HCT116 (cell line): Measurements from ENCODE around the gene PRSS27. TPM values are rescaled to one million over a fixed set of nuclear protein-coding genes. Genes with fewer than 3 reads are reported as not detected.

Experiments
- ATAC-seq: fragments of 200-7000 bp; cut with Tn5 transposase; 2 replicates; pipeline ENCODE4 v1.9.1; 2020; ENCODE audit warnings: mild to moderate bottlenecking, moderate library complexity
- BruUV-seq: library from RNA; stranded (reverse); fragments of 400-500 nt; replicated peaks from 2 replicates; lab custom pipeline; 2021; lab: Mats Ljungman, UMichigan
- CTCF ChIA-PET: fragments of 300-600 bp; sonication (Branson Sonifier 250); formaldehyde crosslinking; loops from one replicate; lab custom pipeline; 2021; ENCODE audit warnings: antibody characterized with exemption; lab: Charles Lee
- POLR2A ChIA-PET: fragments of 300-600, 350-600 bp; sonication (Branson Sonifier 250); formaldehyde crosslinking; loops from one replicate; lab custom pipeline; 2021; ENCODE audit warnings: antibody characterized with exemption; lab: Charles Lee
- RAD21 ChIA-PET, 2 experiments: fragments of 300-600 bp; sonication (Branson Sonifier 250); formaldehyde crosslinking; loops; one replicate each; lab custom pipeline; 2023; ENCODE audit warnings: low total read pairs in 2 of 2; ENCODE audit not compliant: uncharacterized antibody in 2 of 2, unreplicated experiment in 2 of 2, low non-redundant PET in 1 of 2; lab: Charles Lee
- DNase-seq: peaks from one replicate; pipeline ENCODE4 v3.0.0-alpha.2; 2010; ENCODE audit warnings: low read depth, low spot score
- H2AFZ ChIP-seq: fragments of 200-600 bp; shearing (Covaris generic), sonication (generic); 2 replicates; pipeline ENCODE4 v1.6.1; 2017; ENCODE audit warnings: low read depth, mixed run types, mixed read lengths, antibody characterized with exemption, low read length; ENCODE audit not compliant: poor library complexity, severe bottlenecking
- H3K27ac ChIP-seq: 2 replicates; pipeline ENCODE4 v1.5.1; 2012; ENCODE audit warnings: low read depth, low read length
- H3K27me3 ChIP-seq: fragments of 200-600 bp; sonication (generic); 2 replicates; pipeline ENCODE4 v1.6.1; 2016; ENCODE audit warnings: mixed run types, low read length, mixed read lengths; ENCODE audit not compliant: insufficient read depth
- H3K36me3 ChIP-seq, 2 experiments: fragments of 200-500 bp in 1 of 2; fragments of 200-600 bp in 1 of 2; sonication (Bioruptor generic) in 1 of 2; sonication (generic) in 1 of 2; 2 replicates each; pipeline versions ENCODE4 v1.5.1 to v1.6.1; 2014 to 2016; ENCODE audit warnings: low read length in 2 of 2, inconsistent platforms in 1 of 2, mixed read lengths in 1 of 2, mixed run types in 1 of 2; ENCODE audit not compliant: insufficient read depth in 2 of 2, control insufficient read depth in 1 of 2
- H3K4me1 ChIP-seq, 2 experiments: fragments of 200-600 bp in 1 of 2; sonication (generic) in 1 of 2; 2 replicates each; pipeline versions ENCODE4 v1.5.1 to v1.6.1; 2012 to 2017; ENCODE audit warnings: low read length in 2 of 2, inconsistent platforms in 1 of 2, mild to moderate bottlenecking in 1 of 2, mixed read lengths in 1 of 2, mixed run types in 1 of 2, moderate library complexity in 1 of 2; ENCODE audit not compliant: insufficient read depth in 2 of 2, control insufficient read depth in 1 of 2
- H3K4me2 ChIP-seq: fragments of 200-600 bp; sonication (generic); 2 replicates; pipeline ENCODE4 v1.6.1; 2017; ENCODE audit warnings: mixed run types, low read length, mixed read lengths
- H3K4me3 ChIP-seq, 2 experiments: fragments of 200-600 bp in 1 of 2; sonication (generic) in 1 of 2; replicated peaks in 1 of 2; 2 replicates each; pipeline ENCODE4 v1.5.1; 2011 to 2016; ENCODE audit warnings: low read length in 2 of 2, control low read depth in 1 of 2, low read depth in 1 of 2, mild to moderate bottlenecking in 1 of 2, mixed read lengths in 1 of 2, mixed run types in 1 of 2
- H3K79me2 ChIP-seq: fragments of 200-600 bp; sonication (generic); 2 replicates; pipeline ENCODE4 v1.6.1; 2017; ENCODE audit warnings: mild to moderate bottlenecking, mixed run types, low read length, moderate library complexity, mixed read lengths; ENCODE audit not compliant: insufficient read depth
- H3K9ac ChIP-seq: fragments of 200-600 bp; sonication (generic); 2 replicates; pipeline ENCODE4 v1.6.1; 2016; ENCODE audit warnings: low read length, mixed read lengths
- H3K9me2 ChIP-seq: fragments of 200-600 bp; sonication (generic), shearing (Covaris generic); 2 replicates; pipeline ENCODE4 v1.6.1; 2017; ENCODE audit warnings: mixed run types, mild to moderate bottlenecking, moderate library complexity; ENCODE audit not compliant: insufficient read depth
- H3K9me3 ChIP-seq, 2 experiments: fragments of 200-500 bp in 1 of 2; fragments of 200-600 bp in 1 of 2; sonication (Bioruptor generic) in 1 of 2; sonication (generic) in 1 of 2; 2 replicates each; pipeline ENCODE4 v1.6.1; 2014 to 2017; ENCODE audit warnings: low read length in 2 of 2, mixed read lengths in 2 of 2, inconsistent platforms in 1 of 2, low read depth in 1 of 2, mild to moderate bottlenecking in 1 of 2, mixed run types in 1 of 2, moderate library complexity in 1 of 2; ENCODE audit not compliant: control insufficient read depth in 1 of 2, insufficient read depth in 1 of 2
- H4K20me1 ChIP-seq: fragments of 200-600 bp; sonication (generic), shearing (Covaris generic); 2 replicates; pipeline ENCODE4 v1.6.1; 2017; ENCODE audit warnings: mixed run types, mild to moderate bottlenecking, moderate library complexity; ENCODE audit not compliant: insufficient read depth
- ATF3 ChIP-seq: IDR thresholded peaks from 2 replicates; pipeline ENCODE4 v1.6.1; 2012
- EGR1 ChIP-seq: IDR thresholded peaks from 2 replicates; pipeline ENCODE4 v1.6.1; 2012; ENCODE audit warnings: low read depth
- EZH2 ChIP-seq: fragments of 200-600 bp; sonication (generic); IDR thresholded peaks from 2 replicates; pipeline ENCODE4 v1.6.1; 2017; ENCODE audit warnings: antibody characterized with exemption, mixed run types
- EZH2phosphoT487 ChIP-seq: fragments of 200-600 bp; IDR thresholded peaks from 2 replicates; pipeline ENCODE4 v1.6.1; 2018; ENCODE audit warnings: antibody characterized with exemption, borderline replicate concordance
- intact Hi-C: fragments of 100-400 bp; cut with micrococcal nuclease; formaldehyde crosslinking; loops from 2 replicates; pipeline ENCODE4 v1.10.0; 2022
- total RNA-seq: library from RNA; stranded (reverse); gene quantifications from one replicate; pipeline ENCODE4 v1.2.1, GENCODE V29; 2021; ENCODE audit not compliant: unreplicated experiment
- TF ChIP-seq, protein P1 (sequence below), 3 experiments: fragments of 200-600 bp in 1 of 3; sonication (generic) in 1 of 3; IDR thresholded peaks in 2 of 3; conservative IDR thresholded peaks in 1 of 3; 2 replicates each; pipeline ENCODE4 v1.5.1; 2012 to 2017; ENCODE audit warnings: low read depth in 2 of 3, low read length in 2 of 3, antibody characterized with exemption in 1 of 3, borderline replicate concordance in 1 of 3, control low read depth in 1 of 3, mild to moderate bottlenecking in 1 of 3, mixed read lengths in 1 of 3, mixed run types in 1 of 3, moderate library complexity in 1 of 3; ENCODE audit not compliant: insufficient read depth in 1 of 3
- TF ChIP-seq, protein P2 (sequence below): IDR thresholded peaks from 2 replicates; pipeline ENCODE4 v1.6.1; 2012; ENCODE audit warnings: low read depth

The PRSS27 gene
- total RNA-seq, 1 experiment from 2014 or later = 3.3 TPM

- ChIA-PET RAD21 (no interaction called here), CTCF (no interaction called here), POLR2A (no interaction called here)
- TF ChIP-seq EGR1 (no peak), ATF3 (no peak), EZH2 (no peak), EZH2phosphoT487 (no peak)
- TF ChIP-seq, protein P1, sequence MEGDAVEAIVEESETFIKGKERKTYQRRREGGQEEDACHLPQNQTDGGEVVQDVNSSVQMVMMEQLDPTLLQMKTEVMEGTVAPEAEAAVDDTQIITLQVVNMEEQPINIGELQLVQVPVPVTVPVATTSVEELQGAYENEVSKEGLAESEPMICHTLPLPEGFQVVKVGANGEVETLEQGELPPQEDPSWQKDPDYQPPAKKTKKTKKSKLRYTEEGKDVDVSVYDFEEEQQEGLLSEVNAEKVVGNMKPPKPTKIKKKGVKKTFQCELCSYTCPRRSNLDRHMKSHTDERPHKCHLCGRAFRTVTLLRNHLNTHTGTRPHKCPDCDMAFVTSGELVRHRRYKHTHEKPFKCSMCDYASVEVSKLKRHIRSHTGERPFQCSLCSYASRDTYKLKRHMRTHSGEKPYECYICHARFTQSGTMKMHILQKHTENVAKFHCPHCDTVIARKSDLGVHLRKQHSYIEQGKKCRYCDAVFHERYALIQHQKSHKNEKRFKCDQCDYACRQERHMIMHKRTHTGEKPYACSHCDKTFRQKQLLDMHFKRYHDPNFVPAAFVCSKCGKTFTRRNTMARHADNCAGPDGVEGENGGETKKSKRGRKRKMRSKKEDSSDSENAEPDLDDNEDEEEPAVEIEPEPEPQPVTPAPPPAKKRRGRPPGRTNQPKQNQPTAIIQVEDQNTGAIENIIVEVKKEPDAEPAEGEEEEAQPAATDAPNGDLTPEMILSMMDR (IDR thresholded peaks at IDR 0.05 in 2 of 3, conservative IDR thresholded peaks at IDR 0.05 in 1 of 3; ENCODE audit: borderline replicate concordance in 1 of 3, insufficient read depth in 1 of 3, low read depth in 2 of 3, low read length in 2 of 3) = no peak
- TF ChIP-seq, protein P2, sequence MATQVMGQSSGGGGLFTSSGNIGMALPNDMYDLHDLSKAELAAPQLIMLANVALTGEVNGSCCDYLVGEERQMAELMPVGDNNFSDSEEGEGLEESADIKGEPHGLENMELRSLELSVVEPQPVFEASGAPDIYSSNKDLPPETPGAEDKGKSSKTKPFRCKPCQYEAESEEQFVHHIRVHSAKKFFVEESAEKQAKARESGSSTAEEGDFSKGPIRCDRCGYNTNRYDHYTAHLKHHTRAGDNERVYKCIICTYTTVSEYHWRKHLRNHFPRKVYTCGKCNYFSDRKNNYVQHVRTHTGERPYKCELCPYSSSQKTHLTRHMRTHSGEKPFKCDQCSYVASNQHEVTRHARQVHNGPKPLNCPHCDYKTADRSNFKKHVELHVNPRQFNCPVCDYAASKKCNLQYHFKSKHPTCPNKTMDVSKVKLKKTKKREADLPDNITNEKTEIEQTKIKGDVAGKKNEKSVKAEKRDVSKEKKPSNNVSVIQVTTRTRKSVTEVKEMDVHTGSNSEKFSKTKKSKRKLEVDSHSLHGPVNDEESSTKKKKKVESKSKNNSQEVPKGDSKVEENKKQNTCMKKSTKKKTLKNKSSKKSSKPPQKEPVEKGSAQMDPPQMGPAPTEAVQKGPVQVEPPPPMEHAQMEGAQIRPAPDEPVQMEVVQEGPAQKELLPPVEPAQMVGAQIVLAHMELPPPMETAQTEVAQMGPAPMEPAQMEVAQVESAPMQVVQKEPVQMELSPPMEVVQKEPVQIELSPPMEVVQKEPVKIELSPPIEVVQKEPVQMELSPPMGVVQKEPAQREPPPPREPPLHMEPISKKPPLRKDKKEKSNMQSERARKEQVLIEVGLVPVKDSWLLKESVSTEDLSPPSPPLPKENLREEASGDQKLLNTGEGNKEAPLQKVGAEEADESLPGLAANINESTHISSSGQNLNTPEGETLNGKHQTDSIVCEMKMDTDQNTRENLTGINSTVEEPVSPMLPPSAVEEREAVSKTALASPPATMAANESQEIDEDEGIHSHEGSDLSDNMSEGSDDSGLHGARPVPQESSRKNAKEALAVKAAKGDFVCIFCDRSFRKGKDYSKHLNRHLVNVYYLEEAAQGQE = no peak
- DNase-seq (no peak), ATAC-seq (no peak)
- Histone ChIP-seq H2AFZ (no peak overlapping the region), H3K4me1 (peaks cover 0 to 14% of the 10 kb centered on the region in 2 experiments; a peak in 3 of 4 replicates), H3K27me3 (no peaks in the 10 kb centered on the region), H3K9me3 (no peaks in the 10 kb centered on the region), H4K20me1 (no peaks in the 10 kb centered on the region), H3K4me2 (no peak overlapping the region), H3K9me2 (no peaks in the 10 kb centered on the region), H3K4me3 (no peak overlapping the region), H3K36me3 (no peaks in the 10 kb centered on the region), H3K79me2 (no peaks in the 10 kb centered on the region), H3K9ac (no peak overlapping the region), H3K27ac (no peak overlapping the region)
- intact Hi-C loops = no loop called here
- BruUV-seq = no TSS peak
Measured at GRCh38 chr16:2736476-2737237, 16.6 kb upstream of the PRSS27 start.
